ENCODE measurements around the gene SLC22A23.

The SLC22A23 gene

DNA sequence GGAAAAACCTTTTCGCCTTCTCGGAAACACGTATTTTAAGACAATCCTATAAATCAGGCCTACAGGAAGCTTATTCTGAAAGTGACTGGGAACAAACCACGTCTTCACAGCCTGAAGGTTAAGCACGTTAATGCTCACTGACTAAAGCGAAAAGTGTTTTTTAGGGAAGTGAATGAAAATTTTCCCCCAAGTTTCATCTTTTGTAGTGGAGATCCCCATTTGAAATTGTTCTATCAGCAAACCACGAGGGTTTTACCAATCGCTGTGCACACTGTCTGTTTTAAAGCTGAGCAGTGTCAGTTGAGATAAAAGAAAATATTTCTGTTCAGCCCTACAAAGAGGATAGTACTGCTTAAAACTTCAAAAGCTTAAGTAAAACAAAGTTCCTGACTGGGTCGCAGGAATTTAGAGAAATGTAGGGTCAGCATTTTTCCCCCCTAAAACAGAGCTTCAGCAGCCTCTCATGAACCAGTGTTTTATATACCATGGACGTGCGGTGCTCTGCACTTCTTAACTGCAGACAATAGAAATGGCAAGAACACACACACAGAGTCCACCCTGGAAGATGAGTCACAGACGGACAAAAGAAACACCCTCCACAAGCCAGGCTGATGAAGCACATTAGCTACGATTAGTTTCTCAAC, 34.9 kb downstream of the SLC22A23 start:
- no peak for DNase-seq (ENCODE audit: low spot score)

- no peak for DNase-seq (ENCODE audit: low spot score)
Measured at GRCh38 chr6:3421143-3421542, 35.7 kb downstream of the SLC22A23 start.

- DNase-seq (ENCODE audit: low spot score) = no peak
Measured at GRCh38 chr6:3419624-3420272, 37.1 kb downstream of the SLC22A23 start.

GRCh38 chr6:3418496-3419060, 38.3 kb downstream of the SLC22A23 start:
- DNase-seq (ENCODE audit: low spot score) = no peak

DNA sequence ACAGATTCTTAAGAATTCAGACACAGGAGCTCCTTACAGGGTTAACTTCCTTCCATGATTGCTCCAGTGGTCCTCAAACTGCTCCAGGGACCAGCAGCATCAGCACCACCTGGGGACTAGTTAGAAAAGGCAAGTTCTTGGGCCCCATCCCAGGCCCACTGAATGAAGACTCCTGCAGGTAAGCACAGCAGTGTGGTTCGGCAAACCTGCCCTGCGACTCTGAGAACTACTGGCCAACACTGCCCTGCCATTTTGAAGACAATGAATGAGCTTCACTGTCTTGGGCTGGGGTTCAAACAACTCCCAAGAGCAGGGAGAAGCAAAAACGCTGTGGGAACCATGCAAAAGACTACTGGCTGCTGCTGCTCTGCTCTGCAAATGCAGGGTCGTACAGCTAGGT, 39.4 kb downstream of the SLC22A23 start:
- DNase-seq (ENCODE audit: low spot score) = no peak

DNA sequence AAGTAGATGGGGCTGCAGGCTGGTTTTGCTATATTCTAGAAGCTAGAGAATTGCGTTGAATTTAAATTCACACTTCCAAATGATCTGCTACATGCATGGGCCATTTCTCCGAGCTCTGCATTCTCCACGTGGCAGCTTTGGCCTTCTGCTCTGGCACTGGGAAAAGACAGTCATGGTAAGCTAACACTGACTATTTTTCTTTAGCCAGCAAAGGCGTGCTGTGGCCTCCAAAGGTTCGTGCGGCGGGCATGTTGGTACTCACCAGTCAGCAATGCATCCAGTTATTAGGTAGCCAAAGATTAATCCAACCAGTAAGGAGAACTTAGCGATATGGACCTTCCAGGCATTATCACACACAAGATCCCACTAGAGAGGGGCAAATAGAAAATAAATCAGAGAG, 41.4 kb downstream of the SLC22A23 start:
- no peak for DNase-seq (ENCODE audit: low spot score)

DNA sequence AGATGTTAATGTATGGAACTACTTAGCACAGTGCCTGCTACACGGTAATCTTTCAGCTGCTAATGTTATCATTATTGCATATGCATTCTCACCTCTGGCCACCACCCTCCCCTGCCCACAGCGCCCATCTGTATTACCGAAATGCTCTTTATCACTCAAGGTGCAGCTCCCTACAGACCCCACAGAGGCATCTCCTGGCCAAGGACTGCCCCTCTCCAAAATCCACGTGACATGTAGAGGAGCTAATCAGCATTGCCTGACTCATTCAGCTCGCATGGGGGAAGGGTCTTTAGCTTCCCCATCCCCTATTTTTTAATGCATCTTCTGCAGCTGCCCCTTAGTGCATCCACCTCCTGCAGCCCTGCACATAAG, 41.8 kb downstream of the SLC22A23 start:
- no peak for DNase-seq (ENCODE audit: low spot score)

DNA sequence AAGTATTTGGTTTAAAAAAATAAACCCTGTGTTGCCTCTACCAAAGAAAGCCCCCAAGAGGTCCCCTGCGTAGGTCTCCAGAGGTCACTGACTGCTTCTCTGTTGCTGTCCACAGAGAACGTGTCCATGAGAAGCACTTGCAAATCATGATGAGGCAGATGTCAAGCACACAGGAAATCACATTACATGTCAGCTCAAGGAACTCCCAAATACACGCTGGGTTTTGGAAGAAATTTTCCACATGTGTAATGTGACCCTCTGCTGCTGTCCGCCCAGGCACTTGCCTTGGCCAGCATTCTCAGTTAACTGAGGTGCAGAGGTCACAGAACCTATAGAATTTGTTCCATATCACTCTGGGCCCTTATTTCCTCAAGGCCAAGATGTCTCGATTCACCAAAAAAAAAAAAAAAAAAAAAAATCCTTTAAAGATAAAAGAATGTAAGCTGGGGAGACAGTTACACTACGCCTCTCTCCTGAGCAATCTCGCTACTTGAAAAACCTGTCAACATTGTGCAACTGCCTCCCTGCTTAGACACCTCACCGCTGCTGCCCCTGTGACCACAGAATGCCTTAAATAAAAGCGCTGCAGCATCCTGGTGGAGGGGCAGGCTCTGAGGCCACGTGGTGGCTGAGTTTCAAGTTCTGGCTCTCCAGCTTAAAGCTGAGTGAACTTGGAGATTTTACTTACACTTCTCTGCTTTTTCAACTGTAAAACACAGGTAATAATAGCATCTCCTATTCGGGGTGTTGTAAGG, 42.3 kb downstream of the SLC22A23 start:
- DNase-seq (ENCODE audit: low spot score) = no peak

GRCh38 chr6:3413592-3413991, 43.3 kb downstream of the SLC22A23 start:
- no peak for DNase-seq (ENCODE audit: low spot score)

DNA sequence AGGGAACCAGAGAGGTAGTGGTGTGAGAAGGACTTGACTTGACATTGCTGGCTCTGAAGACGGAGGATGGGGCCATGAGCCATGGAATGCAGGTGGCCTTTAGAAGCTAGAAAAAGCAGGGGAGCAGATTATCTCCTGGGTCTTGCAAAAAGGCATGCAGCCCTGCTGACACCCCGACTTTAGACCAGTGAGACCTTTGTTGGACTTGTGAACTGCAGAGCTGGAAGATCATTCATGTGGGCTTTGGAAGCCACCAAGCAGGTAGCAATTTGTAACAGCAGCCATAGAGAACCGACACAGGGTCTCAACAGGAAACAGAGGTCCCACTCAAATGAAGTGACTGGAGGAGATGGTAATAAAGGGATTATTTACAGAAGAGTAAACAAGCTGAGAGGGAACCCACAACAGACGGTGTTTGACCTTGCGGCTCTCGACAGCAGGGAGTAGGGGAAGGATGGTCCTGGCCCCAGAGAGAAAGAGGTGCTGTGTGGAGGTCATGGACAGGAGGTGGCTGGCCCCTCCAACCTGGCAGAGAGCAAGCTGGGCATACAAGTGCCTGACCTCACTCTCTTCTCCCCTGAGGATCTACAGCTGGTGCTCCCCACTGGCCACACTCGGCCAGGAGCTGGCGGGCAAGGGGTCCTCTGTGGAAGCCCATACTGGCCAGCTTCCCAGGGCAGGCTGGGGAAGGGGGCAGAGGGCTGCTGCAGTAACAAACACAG, 43.9 kb downstream of the SLC22A23 start:
- no peak for DNase-seq (ENCODE audit: low spot score)

GRCh38 chr6:3411967-3412778, 44.7 kb downstream of the SLC22A23 start:
- DNase-seq (ENCODE audit: low spot score) = no peak

GRCh38 chr6:3410385-3411360, 46.2 kb downstream of the SLC22A23 start:
- DNase-seq (ENCODE audit: low spot score) = no peak

DNA sequence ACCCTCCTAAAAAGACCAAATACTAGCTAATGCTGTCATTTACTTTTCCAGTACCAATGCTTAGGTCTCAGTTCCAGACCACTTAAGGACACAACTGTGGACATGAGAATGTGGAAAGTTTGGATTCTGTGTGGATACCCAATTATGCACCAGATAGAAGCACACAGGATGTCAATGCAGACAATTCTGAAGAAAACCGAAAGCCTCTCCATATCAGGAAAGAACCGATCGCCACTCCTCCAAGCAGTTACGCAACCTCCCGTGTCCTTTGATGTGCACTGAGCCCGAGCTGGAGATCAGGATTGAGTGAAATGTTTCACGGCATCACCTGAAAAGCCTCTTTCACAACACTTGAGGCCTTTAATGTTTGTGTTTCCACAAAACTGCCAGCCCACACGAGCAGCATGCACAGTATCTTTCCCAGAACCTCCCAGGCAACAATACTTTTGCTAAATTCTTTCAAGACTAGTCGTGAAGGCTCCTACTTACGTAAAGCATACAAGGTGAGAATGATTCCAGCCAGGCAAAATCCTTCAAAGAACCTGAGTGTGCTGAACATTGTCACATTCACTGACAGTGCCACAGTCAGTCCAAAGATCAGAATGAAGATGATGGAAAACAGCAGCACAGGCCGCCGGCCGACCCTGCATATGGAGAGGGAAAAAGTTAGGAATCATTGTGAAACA, 47.0 kb downstream of the SLC22A23 start:
- DNase-seq (ENCODE audit: low spot score) = no peak

DNA sequence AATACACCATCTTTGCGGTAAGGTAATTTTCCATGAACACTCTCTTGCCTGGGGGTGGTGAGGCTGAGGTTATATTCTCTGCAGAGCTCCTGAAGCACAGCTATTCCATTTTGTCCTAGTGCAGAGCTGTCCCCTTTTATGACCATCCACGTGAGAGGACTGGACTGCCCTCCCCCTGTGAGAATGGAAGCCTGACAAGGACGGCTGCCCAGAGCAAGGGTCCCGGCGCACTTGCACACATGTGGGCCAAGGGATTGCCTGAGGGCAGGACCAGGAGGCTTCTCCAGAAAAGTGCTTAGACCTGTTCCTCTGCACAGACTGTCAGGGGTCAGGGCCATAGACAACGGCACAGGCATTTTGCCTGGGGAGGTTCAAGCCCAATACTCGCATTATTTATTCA, 48.2 kb downstream of the SLC22A23 start:
- DNase-seq (ENCODE audit: low spot score) = no peak

- DNase-seq (ENCODE audit: low spot score) = no peak
Measured at GRCh38 chr6:3407840-3408239, 49.0 kb downstream of the SLC22A23 start.

DNA sequence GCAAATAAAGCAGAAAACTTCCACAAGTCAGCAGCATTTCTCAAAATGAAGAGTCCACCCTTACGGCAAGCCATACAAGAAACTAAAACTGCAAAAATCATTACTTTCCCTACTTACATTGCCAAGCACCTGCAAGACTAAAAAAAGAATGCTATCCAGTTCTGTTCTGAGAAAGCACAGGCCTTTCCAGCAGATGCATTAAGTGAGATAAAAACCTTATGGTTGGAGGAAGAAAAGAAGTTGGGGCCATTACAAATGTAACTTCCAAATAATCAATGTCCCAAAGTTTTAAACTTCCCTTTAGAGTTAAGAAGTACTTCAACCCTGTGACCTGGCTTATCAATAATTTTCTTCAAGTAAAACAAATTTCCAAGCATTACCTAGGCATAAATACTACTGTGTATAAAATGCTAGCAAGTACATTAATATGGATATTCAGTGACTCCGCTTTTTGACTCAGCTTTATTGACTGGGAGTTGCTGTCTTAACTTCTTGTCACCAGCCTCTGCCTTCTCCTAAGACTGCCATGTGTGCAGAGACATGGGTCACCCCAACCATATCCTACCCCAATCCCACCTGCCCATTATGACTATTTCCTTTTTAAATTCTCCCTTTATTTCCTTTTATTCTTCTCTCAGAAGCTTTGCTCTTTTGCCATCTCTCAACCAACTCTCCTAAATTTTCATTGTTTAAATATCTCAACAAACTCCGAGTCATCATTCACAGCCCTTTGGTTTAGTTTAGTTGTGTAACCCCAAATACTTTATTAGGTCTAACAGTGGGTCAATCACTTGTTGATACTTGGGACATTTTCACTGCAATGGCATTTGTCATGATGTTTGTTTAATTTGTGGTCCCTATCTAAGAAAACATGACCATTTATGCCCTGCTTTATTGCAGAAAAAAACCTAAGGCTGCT, 49.7 kb downstream of the SLC22A23 start:
- DNase-seq (ENCODE audit: low spot score) = no peak

- no peak for DNase-seq (ENCODE audit: low spot score)
Measured at GRCh38 chr6:3406362-3406821, 50.5 kb downstream of the SLC22A23 start.

- DNase-seq (ENCODE audit: low spot score) = no peak
Measured at GRCh38 chr6:3405679-3406078, 51.2 kb downstream of the SLC22A23 start.

DNA sequence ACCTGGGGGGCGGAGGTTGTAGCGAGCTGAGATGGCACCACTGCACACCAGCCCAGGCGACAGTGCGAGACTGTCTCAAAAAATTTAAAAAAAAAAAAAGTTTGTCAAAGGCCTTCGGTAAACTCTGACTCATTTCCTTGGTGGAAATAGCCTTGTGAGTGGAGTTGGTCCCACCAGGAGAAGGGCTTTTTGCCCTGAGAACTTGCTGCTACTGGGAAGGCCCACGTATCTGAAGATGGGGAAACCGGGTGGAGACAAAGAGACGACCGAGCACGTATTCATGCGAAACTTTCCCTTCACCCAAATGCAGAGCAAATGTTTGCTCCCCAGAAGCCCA, 51.7 kb downstream of the SLC22A23 start:
- DNase-seq (ENCODE audit: low spot score) = no peak
